GDM1 (cell line): ENCODE data around the gene PRR7.

Experiments used
- DNase-seq: peaks from one replicate; lab custom pipeline; 2025; lab: John Stamatoyannopoulos, UW

Gene PRR7

DNA sequence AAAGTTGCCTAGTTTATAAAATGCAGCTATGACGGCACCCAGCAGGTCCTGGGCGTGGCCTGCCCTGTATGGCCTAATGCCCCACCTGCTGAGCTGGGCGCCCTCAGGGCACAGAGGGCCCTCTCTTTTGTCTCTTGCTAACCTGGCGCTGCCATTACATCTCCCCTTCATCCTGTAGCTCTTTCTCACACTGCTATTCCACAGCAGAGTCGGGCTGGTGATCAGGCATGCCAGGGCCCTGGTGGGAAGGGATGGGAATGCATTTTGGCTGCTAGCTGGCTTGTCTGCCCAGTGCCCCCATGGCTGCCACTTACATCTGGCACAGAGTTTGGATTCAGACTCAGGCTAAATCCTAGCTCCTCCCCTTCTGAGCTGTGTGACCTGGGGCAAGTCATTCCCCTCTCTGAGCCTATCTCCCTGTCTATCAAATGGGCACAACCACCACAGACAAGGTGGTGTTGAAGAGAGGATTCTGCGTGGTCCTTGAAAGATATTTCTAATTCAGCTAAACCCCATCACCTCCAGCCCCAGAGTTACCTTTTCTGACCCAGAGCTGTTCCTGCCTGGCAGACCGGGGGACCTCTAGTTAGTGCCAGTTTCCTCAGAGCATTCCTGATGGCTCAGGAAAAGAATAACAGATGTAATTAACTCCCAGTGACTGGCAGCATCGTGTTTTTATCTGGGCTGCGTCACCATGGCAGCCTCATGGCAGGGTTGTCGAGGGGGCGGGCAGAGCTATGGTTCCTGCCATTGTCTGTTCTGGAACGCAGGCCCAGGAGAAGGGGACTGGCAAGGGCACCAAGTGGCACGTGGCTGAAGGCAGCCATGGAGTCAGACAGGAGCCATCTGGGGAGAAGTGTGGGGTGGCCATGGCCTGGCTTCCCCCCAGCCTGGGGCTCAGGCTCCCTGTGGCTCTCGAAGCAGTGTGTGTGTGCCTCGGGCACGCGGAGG lies 6.3 kb downstream of the PRR7 start:
- DNase-seq: no peak

DNA sequence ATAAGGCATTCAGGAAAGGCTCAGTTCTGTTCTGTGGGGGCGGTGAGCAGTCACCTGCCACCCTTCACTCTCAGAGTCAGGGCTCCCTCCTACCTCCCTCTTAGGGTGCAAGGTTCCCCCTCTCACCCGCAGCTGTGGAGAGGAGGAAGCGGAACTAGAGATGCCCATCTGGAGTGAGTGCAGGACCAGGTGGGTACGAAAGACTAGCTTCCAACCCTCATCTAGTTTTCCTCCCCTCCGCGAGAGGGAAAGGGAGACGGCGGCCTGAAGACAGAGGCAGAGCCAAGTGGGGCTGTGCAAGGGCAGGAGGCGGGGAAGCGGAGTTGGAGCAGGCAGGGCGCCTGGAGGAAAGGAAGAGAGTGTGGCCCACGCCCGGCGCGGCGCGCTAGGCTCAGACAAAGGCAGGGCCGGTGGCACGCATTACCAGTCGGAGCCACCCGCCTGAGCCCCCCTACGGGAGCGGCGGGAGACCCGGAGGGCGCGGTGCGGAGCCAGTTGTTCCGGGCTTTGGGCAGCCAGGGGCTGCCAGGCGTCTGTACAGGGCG lies 7.3 kb downstream of the PRR7 start:
- no peak for DNase-seq

DNA sequence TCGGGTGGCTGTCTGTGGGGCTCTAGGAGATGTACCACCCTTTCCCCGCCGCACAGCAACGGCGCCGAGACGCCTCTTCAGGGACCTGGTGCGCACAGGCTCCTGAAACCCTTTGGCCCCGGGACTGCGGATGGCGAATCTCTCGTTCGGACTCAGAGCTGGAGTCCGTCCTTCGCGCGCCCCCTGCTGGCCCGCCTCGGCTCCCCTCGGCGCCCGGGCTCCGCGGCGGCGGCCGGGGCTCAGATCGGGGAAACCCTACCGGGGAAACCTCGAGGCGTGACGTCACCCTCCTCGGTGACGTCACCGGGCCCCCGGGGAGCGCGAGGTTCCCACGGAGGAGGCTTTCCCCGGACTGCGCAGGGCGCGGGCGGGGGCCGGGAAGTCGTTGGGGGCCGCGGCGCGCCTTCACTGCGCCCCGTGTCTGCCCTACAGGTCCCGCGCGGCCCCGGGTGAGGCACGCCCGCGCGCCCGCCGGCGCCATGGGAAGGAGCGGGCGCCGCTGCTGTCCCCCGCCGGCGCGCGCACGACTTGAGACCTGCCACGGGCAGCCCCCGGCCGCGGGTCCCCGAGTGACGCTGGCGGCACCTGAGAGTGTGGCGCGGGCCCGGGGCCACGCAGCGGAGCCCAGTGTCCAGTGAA lies 7.9 kb downstream of the PRR7 start:
- peak; percentile 88 for DNase-seq

DNA sequence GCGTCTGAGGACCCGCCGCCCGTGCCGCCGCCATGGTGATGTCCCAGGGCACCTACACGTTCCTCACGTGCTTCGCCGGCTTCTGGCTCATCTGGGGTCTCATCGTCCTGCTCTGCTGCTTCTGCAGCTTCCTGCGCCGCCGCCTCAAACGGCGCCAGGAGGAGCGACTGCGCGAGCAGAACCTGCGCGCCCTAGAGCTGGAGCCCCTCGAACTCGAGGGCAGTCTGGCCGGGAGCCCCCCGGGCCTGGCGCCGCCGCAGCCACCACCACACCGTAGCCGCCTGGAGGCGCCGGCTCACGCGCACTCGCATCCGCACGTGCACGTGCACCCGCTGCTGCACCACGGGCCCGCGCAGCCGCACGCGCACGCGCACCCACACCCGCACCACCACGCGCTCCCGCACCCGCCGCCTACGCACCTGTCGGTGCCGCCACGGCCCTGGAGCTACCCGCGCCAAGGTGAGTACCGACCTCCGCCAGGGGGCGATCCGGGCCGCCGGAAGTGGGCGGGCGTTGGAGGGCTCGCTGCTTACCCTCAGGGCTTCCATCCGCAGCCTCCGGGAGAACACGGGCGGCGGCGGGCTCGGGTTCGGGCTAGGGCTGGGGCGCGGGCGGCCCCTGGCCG lies 8.5 kb downstream of the PRR7 start:
- peak; percentile 77 for DNase-seq

DNA sequence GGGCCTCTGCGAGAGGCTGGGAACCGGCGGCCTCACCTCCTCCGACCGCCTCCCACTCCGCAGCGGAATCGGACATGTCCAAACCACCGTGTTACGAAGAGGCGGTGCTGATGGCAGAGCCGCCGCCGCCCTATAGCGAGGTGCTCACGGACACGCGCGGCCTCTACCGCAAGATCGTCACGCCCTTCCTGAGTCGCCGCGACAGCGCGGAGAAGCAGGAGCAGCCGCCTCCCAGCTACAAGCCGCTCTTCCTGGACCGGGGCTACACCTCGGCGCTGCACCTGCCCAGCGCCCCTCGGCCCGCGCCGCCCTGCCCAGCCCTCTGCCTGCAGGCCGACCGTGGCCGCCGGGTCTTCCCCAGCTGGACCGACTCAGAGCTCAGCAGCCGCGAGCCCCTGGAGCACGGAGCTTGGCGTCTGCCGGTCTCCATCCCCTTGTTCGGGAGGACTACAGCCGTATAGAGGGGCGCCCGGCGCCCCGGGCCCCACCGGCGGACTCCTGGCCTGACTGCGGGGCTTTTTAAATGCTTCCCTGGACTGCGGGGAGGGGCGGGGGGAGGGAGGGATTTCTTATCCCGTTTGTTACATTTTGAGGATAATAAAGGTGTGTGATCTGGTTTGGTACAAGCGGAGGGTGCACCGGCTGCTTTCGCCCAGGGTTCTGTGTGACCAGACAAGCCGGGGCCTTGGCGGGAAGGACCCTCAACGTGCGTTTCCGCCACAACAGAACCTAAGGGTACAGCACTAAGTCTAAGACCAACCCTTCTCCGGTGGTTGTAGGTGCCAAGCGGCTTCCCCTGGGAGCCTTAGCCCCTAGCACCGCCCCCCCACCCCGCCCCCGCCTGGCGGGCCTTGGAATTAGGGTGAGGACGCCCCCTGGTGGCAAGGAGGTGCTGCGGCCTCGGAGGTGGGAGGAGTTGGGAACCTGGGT lies 9.3 kb downstream of the PRR7 start:
- peak; percentile 75 for DNase-seq

DNA sequence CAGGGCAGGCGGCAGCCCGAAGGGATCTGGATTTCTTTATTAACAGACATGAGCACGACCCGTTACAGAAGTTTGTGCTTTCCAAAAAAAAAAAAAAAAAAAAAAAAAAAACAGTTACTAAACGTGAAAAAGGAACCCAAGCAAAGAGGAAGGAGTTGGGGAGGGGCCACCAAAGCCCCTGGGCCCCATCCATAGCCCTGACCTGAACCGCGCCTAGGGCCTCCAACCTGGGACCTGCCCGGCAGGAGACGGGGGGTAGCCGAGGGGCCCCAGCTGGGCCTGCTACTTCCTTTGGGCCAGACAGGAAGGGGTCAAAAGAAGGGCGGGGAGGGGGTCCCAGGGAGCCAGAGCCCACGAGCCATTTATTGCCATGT lies 10.0 kb downstream of the PRR7 start:
- no peak for DNase-seq

DNA sequence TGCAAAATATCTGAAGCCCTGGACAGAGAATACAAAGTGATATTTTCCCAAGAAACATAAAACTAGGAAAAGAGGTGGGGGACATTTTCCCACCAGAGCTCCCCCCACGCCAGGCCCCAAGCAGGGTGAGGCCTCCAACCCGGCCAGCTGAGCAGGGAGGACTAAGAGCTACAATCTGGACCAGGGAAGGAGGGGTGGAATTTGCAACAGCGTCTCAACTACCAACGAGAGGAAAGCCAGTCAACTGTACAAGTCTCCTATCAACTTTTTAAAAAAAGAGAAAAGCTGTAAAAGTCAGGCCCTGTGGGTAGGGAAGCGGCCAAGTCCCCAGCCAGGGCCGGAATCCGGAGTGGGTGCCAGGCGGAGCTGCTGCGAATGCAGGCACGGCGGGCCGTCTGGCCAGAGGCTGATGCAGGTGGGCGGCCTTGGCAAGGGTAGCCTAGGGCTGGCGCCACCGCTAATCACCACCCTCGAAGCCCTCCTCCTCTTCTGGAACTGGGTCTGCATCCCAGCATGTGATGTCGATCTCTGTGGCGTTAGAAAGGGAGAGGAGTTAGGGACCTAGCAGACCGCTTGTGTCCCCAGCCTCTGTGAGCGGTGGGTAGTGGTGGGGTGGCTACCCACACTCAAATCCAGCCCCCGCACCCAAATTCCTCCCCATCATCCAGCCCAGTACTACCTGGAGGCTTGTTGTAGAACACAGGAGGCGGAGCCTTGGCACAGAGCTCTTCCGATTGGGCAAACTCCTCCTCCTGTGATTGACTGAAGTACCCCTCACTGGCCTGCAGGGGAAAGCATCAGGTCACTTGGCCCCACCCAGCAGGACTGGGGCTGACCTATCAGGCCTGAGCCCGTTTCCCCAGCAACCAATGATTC lies 10.6 kb downstream of the PRR7 start:
- peak; percentile 70 for DNase-seq

DNA sequence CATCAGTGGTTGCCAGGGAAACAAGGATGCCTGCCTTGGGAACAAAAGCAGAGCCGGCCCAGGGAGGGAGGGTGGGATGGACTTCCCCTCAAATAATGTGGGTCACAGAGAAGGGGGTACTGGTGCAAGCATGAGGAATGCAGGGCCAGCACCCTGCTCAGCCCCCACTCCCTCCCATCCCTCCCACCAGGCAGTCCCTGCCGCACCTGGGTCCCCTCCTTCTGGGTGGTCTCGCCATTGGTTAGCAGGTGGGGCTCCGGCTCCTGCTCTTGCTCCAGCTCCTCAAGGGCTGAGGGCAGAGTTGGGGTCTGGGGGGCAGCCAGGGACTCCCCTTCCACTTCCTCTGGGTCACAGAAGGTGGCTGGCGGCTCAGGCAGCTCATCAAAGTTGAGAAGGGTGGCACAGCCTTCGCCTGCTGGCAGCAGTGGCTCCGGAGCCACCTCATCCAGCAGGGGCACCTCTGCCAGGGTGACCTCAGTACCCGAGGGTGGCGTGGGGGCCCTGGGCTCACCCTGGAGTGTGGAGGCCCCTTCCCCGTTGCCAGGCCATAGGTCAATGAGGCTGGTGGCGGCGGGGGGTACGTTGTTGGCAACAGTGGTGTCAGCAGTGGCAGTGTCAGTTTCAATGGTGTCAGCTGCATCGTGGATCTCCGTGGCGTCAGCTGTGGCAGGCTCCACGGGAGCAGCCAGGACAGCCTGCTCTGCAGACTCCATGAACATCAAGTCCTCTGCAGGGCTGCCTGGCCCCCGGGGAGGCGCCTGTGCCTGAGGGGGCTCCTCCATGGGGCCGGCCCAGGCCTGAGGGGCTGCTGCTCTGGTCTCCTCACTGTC lies 11.5 kb downstream of the PRR7 start:
- no peak for DNase-seq

DNA sequence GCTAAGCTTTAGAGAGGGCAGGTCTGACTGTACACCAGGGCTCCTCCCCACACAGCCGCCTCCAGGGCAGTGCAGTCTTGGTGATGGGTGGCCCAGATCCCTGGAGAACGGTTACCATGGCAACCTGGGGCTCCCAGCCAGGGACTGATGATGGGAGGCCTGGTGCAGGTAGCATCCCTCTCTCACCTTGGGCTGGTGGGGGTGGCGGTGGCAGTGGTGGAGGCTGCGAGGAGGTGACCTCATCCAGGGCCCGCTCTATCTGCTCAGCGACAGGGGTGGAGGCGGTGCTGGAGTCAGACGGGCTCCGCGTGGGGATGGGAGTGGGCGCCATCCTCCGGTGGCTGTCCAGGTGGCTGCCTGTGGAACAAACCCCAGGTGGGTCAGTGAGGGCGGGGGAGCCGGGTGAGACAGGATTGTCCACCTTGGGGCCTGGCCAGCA lies 12.3 kb downstream of the PRR7 start:
- DNase-seq: no peak

DNA sequence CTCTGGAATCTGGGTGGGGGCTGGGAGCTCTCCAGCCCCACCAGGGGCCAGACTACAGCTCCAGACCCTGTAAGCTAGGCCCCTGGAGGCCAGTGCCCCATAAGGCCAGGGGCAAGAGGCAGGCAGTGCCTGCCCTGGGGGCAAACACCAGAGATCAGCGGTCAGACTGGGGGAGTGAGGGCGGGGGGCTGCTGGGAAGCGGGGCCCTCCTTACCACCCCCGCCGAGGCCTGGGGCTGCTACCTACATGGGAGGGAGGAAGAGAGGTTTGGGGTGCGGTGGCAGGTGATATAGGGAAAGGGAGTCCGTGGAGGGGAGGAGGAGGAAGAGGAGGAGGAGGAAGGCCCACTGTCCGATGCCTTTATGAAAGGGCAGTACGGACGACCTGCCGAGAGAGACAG lies 12.7 kb downstream of the PRR7 start:
- no peak for DNase-seq

DNA sequence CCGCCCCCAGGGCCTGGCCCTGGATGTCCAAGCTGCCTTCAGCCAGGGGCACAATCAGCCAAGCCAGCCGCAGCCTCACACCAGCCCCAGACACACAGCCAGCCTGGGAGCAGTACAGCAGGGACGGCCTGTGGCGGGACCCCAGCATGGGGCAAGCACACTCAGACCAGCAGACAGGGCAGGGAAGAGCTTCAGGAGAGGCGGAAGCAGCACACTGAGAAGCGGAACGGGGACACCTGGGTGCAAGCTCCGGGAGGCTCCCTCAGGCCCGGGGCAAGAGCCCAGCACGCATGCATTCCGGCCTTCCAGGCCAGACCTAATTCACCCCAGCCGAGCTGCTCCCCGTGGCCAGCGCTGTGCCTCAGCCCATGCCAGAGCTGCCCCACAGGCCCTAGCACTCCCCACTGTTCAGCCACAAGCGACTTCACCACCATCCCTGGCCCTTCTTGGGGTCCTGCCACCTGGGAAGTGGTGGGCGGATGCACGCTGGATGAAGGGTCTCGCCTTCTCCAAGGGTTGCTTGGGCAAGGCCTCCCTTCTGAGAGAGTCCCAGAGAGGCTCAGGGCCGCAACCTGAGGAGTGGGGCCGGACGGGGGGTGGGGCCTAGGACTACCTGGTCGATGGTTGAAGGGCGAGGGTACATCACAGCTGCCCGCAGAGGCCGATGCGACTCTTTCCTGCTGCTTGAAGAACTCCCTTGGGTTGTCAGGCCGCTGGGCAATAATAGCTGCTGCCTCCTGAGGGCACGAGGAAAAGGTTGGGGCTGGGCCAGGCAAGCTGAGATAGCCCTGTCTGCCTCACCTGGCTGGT lies 13.4 kb downstream of the PRR7 start:
- DNase-seq: no peak

DNA sequence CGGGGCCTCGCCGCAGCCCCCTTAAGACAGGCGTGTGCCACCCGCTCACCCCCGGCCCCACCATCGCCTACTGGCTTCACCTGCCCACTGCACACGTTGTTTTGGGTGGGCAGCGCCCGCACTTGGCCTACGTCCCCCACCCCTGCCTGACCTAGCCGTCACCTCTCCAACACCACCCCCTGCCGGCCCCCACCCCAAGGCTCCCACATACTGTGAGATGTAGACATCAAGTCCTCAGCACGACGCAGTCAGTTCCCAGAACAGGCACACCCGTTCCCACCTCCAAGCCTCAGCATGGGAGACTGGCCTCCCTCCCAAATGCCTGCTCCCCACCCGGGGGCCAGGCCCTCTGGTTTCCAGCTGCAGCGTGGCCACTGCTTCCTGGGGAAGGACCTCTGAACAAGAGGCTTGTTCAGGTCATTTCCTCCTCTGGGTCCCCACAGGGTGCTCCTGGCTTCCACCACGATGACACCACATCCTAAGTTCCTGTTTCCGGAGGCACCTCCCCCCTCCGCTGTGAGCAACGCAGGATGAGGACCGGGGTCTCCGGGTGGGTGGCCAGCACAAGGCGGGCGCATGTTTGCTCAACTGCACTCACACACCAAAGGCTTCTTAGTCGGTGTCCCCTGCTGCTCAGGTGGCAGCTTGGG lies 15.5 kb downstream of the PRR7 start:
- peak; percentile 59 for DNase-seq

DNA sequence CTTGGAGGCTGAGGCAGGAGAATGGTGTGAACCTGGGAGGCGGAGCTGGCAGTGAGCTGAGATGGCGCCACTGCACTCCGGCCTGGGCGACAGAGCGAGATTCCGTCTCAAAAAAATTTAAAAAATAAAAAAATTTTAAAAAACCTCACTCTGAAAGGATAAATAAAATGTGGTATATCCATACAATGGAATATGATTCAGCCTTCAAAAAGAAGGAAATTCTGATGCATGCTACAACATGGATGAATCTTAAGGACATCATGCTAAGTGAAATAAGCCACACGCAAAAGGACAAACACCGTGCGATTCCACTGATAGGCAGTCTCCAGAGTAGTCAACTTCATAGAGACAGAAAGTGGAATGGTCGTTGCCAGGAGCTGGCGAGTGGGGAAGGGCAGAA lies 18.4 kb downstream of the PRR7 start:
- DNase-seq: no peak

DNA sequence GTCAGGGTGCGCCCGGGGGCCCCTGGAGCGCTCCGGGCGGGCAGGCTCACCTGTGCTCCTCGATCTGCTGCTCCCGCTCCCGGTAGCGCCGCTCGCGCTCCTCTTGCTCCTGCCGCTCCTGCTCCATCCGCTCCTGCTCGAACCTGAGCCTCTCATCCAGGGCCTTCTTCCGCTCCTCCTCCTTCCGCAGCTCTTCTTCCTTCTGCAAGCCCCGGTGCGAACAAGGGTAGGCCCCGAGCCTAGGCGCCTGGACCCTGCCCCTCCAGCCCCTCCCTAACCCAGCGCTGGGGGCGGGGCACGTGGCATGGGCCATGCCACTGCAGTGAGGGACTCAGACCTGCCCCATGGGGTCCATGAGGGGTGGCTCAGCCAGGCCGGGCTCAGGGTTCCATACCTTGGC lies 20.2 kb downstream of the PRR7 start:
- no peak for DNase-seq

DNA sequence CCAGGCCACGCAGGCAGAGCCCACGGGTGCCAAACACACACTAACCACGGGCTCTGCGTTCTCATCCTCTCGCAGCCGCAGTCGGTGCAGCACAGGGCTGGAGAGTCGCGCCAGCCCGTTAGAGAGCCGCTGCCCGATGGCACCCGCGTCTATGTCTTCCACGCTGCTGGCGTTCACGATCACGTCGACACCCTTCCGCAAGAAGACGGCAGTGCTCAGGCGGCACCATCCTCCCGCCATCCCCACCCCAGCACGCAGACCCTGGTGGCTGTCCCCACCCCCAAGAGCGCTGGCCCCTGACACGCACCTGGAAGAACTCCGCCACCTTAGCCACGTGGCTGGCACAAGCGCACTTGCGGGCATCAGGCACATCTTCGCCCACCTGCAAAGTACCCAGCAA lies 20.8 kb downstream of the PRR7 start:
- no peak for DNase-seq

DNA sequence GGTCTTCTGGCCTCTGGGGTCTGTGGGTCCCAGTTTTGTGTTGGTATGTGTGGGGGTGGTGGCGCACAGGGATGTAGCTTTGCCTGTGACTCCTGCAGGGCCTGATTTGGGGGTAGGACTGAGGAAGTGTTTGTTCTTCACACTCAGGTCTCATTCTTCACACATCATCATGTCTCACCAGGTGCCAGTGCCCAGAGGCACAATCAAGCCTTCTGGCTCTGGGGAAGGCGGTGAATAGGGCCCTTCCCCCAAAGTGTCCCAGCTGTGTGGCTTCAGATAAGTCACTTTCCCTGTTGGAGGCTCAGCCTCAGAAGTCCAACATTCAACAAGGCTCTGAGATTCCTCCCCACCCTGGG lies 21.7 kb downstream of the PRR7 start:
- no peak for DNase-seq

DNA sequence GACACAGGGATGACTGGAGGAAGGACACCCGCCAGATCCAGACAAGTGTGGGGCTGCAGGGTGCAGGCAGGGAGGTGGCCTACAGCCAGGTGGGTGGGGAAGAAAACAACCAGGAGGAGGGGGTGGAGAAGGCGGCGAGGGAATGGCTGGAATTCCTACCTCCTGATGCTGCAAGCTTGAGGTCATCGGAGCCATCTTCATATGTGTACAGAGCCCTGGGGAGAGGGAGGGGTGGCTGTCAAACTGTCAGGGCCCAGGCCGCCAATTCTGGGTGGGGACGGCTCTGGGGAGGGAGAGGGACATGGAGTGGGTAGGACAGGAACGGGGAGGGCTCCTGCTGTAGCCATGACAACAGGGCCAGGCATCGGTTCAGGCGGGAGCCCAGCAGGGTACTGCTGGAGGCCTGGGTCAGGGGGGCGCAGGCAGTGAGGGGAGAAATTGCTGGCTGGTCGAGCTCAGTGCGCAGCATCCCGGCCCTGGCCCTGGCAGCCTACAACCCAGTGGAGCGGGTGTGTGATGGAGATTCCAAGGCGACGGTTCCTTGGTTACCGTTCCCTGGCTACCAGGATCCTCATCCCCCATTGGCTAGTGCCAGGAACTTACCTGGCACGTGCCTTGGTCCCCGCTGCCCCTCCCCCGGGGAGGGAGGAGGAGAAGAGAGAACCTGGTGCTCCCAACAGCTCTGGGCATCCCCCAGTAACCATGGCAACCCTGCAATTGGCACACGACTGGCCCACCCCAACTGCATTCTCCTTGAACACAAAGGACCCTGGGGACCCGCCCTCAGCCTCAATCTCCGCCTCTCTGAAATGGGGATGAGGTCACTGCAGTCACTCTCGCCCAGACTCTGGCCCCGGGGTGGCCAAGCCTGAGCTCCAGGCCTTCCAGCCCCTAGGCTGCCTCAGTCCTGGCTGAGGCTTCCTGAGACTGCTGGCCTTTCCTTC lies 22.3 kb downstream of the PRR7 start:
- DNase-seq: no peak
